Activated effector memory CD4-positive, alpha-beta T cell treated with anti-CD3 and anti-CD28 coated beads, Interleukin-2, amount 50 U/mL, for 16 hours (primary cell): ENCODE results near the gene BID.

ENCODE experiments used
- DNase-seq: peaks from one replicate; pipeline ENCODE4 v3.0.0-alpha.2; 2020

The BID gene

GRCh38 chr22:17732251-17732854 is 41.9 kb downstream of the BID start:
- no peak for DNase-seq

GRCh38 chr22:17729561-17729960 is 44.7 kb downstream of the BID start:
- no peak for DNase-seq

GRCh38 chr22:17728786-17729185 is 45.5 kb downstream of the BID start:
- no peak for DNase-seq

- no peak for DNase-seq
Measured at GRCh38 chr22:17726928-17727897, 47.1 kb downstream of the BID start.

GRCh38 chr22:17726006-17726927 is 48.0 kb downstream of the BID start:
- DNase-seq, result no peak

GRCh38 chr22:17725500-17725796 is 48.8 kb downstream of the BID start:
- DNase-seq, result no peak

GRCh38 chr22:17724678-17725499 is 49.4 kb downstream of the BID start:
- no peak for DNase-seq

- no peak for DNase-seq
Measured at GRCh38 chr22:17724241-17724640, 50.0 kb downstream of the BID start.

- no peak for DNase-seq
Measured at GRCh38 chr22:17719911-17720310, 54.4 kb downstream of the BID start.

GRCh38 chr22:17717708-17718107 is 56.6 kb downstream of the BID start:
- no peak for DNase-seq

- DNase-seq, result no peak
Measured at GRCh38 chr22:17716529-17716928, 57.7 kb downstream of the BID start.

GRCh38 chr22:17712441-17712840 is 61.8 kb downstream of the BID start:
- no peak for DNase-seq

- no peak for DNase-seq
Measured at GRCh38 chr22:17710023-17710422, 64.2 kb downstream of the BID start.

GRCh38 chr22:17707526-17707925 is 66.7 kb downstream of the BID start:
- DNase-seq, result no peak

- no peak for DNase-seq
Measured at GRCh38 chr22:17706947-17707346, 67.3 kb downstream of the BID start.

GRCh38 chr22:17705951-17706900 is 68.0 kb downstream of the BID start:
- peak; percentile 68 for DNase-seq

GRCh38 chr22:17705546-17705945 is 68.7 kb downstream of the BID start:
- no peak for DNase-seq

- DNase-seq, result no peak
Measured at GRCh38 chr22:17703811-17704210, 70.5 kb downstream of the BID start.

- DNase-seq, result no peak
Measured at GRCh38 chr22:17700778-17701177, 73.5 kb downstream of the BID start.

- DNase-seq, result no peak
Measured at GRCh38 chr22:17699696-17700340, 74.5 kb downstream of the BID start.

GRCh38 chr22:17698948-17699347 is 75.3 kb downstream of the BID start:
- no peak for DNase-seq
